Kidney (tissue), 14 donors: Measurements from ENCODE around the gene ARPP19. TPM values are rescaled to one million over a fixed set of nuclear protein-coding genes. Genes with fewer than 3 reads are reported as not detected.

Source experiments
- DNase-seq, 5 donors: peaks; one replicate each; pipeline ENCODE4 v3.0.0-alpha.2; 2013 to 2020
- FAIRE-seq: peaks from 2 replicates; lab custom pipeline; 2012; peaks lifted over from hg19 to GRCh38; lab: Jason Lieb, UNC
- H3K27ac ChIP-seq, 2 donors: one replicate each; pipeline ENCODE4 v1.7.0; 2013; ENCODE audit warnings: low read depth in 2 of 2, low read length in 2 of 2, inconsistent platforms in 1 of 2
- H3K27me3 ChIP-seq: one replicate; pipeline ENCODE4 v1.7.1; 2013; ENCODE audit warnings: low read length, inconsistent platforms; ENCODE audit not compliant: control insufficient read depth, insufficient read depth
- H3K36me3 ChIP-seq, 3 donors: one replicate each; pipeline versions ENCODE4 v1.7.0 to v1.7.1; 2013; ENCODE audit warnings: low read length in 3 of 3, control low read depth in 1 of 3, inconsistent platforms in 1 of 3; ENCODE audit not compliant: insufficient read depth in 3 of 3, control insufficient read depth in 2 of 3
- H3K4me1 ChIP-seq, 3 donors: one replicate each; pipeline versions ENCODE4 v1.7.0 to v1.7.1; 2013; ENCODE audit warnings: low read length in 3 of 3, inconsistent platforms in 1 of 3, low read depth in 1 of 3; ENCODE audit not compliant: control insufficient read depth in 2 of 3, insufficient read depth in 2 of 3
- H3K4me3 ChIP-seq, 3 donors: one replicate each; pipeline versions ENCODE4 v1.7.0 to v1.8.1; 2013; ENCODE audit warnings: low read length in 3 of 3, control low read depth in 1 of 3, inconsistent platforms in 1 of 3
- H3K9ac ChIP-seq, 3 donors: one replicate each; pipeline versions ENCODE4 v1.7.0 to v1.7.1; 2013; ENCODE audit warnings: low read length in 3 of 3, control low read depth in 1 of 3, inconsistent platforms in 1 of 3
- H3K9me3 ChIP-seq, 3 donors: one replicate each; pipeline versions ENCODE4 v1.7.0 to v1.7.1; 2013; ENCODE audit warnings: low read length in 3 of 3, control low read depth in 1 of 3, inconsistent platforms in 1 of 3; ENCODE audit not compliant: control insufficient read depth in 2 of 3, insufficient read depth in 1 of 3
- intact Hi-C: fragments of 100-400 bp; cut with DNase I; formaldehyde crosslinking; loops from one replicate; pipeline ENCODE4 v1.11.1; 2022
- polyA plus RNA-seq: library from polyadenylated mRNA; stranded (reverse); fragments of 350-450 nt; fragmentation: Illumina TruSeq; extraction: RNeasy Lipid Tissue Mini Kit (QIAGEN cat#74804); gene quantifications from one replicate; pipeline ENCODE4 v1.2.3, GENCODE V29; 2014; ENCODE audit warnings: low read depth, low replicate concordance; ENCODE audit not compliant: insufficient read depth
- total RNA-seq: library from RNA; stranded (reverse); fragmentation: NEBNext Ultra II Directional; extraction: Animal tissue kit (Norgen Biotek cat#: 25700); gene quantifications from one replicate; pipeline ENCODE4 v1.2.1, GENCODE V29; 2021
- TF ChIP-seq, protein P1 (sequence below): IDR thresholded peaks from 3 replicates; pipeline ENCODE4 v1.5.1; 2012; ENCODE audit warnings: mild to moderate bottlenecking, moderate library complexity, borderline replicate concordance; ENCODE audit not compliant: insufficient read depth; ENCODE audit errors: extremely low read depth
- donor health status: control.
- donor health status: control.
- donor health status: control.
- donor health status: control.
- donor health status: control.
- donor health status: DM: yes; HTN: yes; CAD: no.
- donor health status: Normal renal cell carcinoma (clear cell type).

ARPP19 gene
- total and polyA plus RNA-seq, 2 donors from 2014 or later = 43.0 to 160 TPM

DNA sequence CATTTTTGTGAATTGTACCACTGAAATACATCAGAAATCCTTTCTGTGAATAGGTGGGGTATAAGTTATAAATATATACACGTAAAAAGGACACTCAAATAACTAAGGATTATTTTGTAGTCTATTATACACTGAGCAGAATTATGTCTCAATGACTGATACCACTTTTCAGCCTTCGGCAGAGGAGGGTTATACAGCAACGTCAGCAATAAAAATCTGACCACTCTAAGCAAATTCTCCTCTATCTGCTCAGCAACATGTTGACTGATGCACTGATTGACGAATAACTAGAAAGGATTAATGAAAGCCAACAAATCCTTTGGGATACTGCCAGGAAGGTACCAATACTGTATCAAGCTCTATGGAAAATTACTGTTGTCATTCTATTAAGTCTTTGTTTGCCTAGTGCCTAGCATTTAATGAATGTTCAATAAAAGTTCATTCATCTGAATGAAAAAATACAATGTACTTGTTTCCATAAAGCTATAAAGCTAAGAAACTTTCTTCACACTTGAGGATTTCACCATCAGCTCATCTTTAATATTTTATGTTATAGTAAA, 5.2 kb downstream of the ARPP19 start:
- DNase-seq = no peak
- Histone ChIP-seq H3K36me3 (no peaks in the 10 kb centered on the region), H3K4me3 (no peak overlapping the region), H3K9ac (no peak overlapping the region), H3K27me3 (no peaks in the 10 kb centered on the region), H3K9me3 (no peaks in the 10 kb centered on the region), H3K27ac (no peak overlapping the region), H3K4me1 (peaks cover 5 to 16% (median 12%) of the 10 kb centered on the region in 3 donors)
- TF ChIP-seq, protein P1, sequence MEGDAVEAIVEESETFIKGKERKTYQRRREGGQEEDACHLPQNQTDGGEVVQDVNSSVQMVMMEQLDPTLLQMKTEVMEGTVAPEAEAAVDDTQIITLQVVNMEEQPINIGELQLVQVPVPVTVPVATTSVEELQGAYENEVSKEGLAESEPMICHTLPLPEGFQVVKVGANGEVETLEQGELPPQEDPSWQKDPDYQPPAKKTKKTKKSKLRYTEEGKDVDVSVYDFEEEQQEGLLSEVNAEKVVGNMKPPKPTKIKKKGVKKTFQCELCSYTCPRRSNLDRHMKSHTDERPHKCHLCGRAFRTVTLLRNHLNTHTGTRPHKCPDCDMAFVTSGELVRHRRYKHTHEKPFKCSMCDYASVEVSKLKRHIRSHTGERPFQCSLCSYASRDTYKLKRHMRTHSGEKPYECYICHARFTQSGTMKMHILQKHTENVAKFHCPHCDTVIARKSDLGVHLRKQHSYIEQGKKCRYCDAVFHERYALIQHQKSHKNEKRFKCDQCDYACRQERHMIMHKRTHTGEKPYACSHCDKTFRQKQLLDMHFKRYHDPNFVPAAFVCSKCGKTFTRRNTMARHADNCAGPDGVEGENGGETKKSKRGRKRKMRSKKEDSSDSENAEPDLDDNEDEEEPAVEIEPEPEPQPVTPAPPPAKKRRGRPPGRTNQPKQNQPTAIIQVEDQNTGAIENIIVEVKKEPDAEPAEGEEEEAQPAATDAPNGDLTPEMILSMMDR = no peak
- no peak for FAIRE-seq
- intact Hi-C loops = no loop called here

DNA sequence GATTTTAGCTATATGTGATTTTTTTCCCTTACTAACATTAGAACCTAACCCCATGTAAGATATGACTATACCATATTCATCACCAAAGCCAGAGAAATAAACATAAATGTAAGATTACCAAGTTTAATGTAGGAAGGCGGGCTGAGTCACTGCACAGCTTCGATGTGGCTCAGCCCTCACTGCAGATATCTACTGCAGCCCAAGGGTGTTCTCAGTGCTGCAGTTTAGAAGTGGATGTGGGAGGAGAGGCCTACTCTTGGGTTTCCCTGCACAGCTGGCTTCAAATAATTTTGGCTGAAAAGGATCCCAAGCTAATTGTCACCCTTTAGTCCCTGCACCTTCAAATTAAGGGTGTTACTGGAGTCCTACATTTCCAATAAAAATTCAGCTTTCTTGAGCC, 9.3 kb downstream of the ARPP19 start:
- TF ChIP-seq, protein P1 = no peak
- Histone ChIP-seq H3K27me3 (no peaks in the 10 kb centered on the region), H3K4me3 (no peak overlapping the region), H3K9ac (no peak overlapping the region), H3K4me1 (peaks cover 0 to 21% (median 5%) of the 10 kb centered on the region in 3 donors), H3K36me3 (no peaks in the 10 kb centered on the region), H3K27ac (no peak overlapping the region), H3K9me3 (no peaks in the 10 kb centered on the region)
- intact Hi-C loops = no loop called here
- no peak for DNase-seq
- no peak for FAIRE-seq

DNA sequence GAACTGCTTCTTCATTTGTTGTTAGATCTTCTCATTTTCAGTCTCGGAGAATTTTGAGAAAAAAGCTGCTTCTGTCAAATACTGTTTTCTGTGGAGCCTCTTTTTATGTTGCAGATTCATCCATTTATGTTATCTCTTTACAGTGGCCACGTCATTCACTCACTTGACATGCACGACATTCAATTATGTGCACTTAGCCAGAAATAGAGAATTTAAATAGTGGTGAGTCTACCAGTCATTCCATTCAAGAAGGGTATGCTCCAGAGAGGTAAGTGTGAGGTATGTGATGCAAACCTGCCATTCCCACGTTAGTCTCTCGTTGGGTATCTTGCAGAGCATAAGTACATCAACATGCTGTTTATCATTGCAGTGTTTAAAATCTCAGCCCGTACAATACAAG, 9.8 kb downstream of the ARPP19 start:
- Histone ChIP-seq H3K4me1 (peaks cover 0 to 19% (median 3%) of the 10 kb centered on the region in 3 donors), H3K27me3 (no peaks in the 10 kb centered on the region), H3K9me3 (no peaks in the 10 kb centered on the region), H3K36me3 (no peaks in the 10 kb centered on the region), H3K4me3 (no peak overlapping the region), H3K27ac (no peak overlapping the region), H3K9ac (no peak overlapping the region)
- no peak for DNase-seq
- intact Hi-C loops = no loop called here
- TF ChIP-seq, protein P1 = no peak
- FAIRE-seq = no peak

DNA sequence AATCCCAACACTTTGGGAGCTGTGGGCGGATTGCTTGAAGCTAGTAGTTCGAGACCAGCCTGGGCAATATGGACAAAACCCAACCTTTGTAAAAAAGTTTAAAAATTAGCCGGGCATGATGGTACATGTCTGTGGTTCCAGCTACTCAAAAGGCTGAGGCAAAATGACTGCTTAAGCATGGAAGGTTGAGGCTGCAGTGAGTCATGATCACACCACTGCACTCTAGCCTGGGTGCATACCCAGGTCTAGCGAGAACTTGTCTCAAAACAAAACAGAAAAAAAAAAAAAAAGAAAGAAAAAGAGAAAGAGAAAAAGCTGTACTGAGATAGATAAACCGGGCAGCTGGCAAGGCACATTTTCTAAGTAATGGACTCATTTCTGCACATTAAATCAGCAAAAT, 10.6 kb downstream of the ARPP19 start:
- H3K36me3 ChIP-seq = no peaks in the 10 kb centered on the region
- H3K4me3 ChIP-seq = no peak overlapping the region
- intact Hi-C loops = no loop called here
- FAIRE-seq = no peak
- no peaks in the 10 kb centered on the region for H3K27me3 ChIP-seq
- DNase-seq = no peak
- H3K9ac ChIP-seq = no peak overlapping the region
- H3K9me3 ChIP-seq = no peaks in the 10 kb centered on the region
- H3K27ac ChIP-seq = peak overlapping the region in 1 of 2 donors; percentile 5
- TF ChIP-seq, protein P1 = no peak
- H3K4me1 ChIP-seq = peaks cover 0 to 13% (median 3%) of the 10 kb centered on the region in 3 donors
